ENCODE data around the gene SRPK3. TPM values are rescaled to one million over a fixed set of nuclear protein-coding genes. Genes with fewer than 3 reads are reported as not detected.

The SRPK3 gene
- polyA plus RNA-seq, 1 donor (not counting 4 experiments of a cell fraction or from before 2014, with no cell fraction given): 0.10 TPM

GRCh38 chrX:153770601-153771414, 10.0 kb upstream of the SRPK3 start:
- no peaks in the 10 kb centered on the region for H3K27me3 ChIP-seq (ENCODE audit: control insufficient read depth, extremely low read depth, insufficient read depth, low read length)
- H4K20me1 ChIP-seq (ENCODE audit: control insufficient read depth, extremely low read depth, insufficient read depth, low read length): no peaks in the 10 kb centered on the region
- peaks cover 4% of the 10 kb centered on the region for H3K9me3 ChIP-seq (ENCODE audit: control insufficient read depth, low read depth, low read length)
- no peak overlapping the region for H3K27ac ChIP-seq (ENCODE audit: control insufficient read depth, insufficient read depth, low read length)
- no peaks in the 10 kb centered on the region for H3K9me1 ChIP-seq (ENCODE audit: control insufficient read depth, extremely low read depth, insufficient read depth, low read length)
- H3K4me1 ChIP-seq (ENCODE audit: control insufficient read depth, extremely low read depth, insufficient read depth, low read length): no peaks in the 10 kb centered on the region
- no peak overlapping the region for H3K4me2 ChIP-seq (ENCODE audit: control insufficient read depth, extremely low read depth, insufficient read depth, low read depth, low read length)
- DNase-seq (ENCODE audit: low read depth, low spot score): no peak
- TF ChIP-seq CTCF (optimal IDR thresholded peaks at IDR 0.05 in 1 of 3, IDR thresholded peaks at IDR 0.05 in 1 of 3, conservative IDR thresholded peaks at IDR 0.05 in 1 of 3; ENCODE audit: extremely low read depth in 1 of 3, insufficient read depth in 2 of 3, low read length in 3 of 3) (no peak), EZH2 (IDR thresholded peaks at IDR 0.05; ENCODE audit: low read length) (no peak)
- H3K79me2 ChIP-seq (ENCODE audit: control insufficient read depth, insufficient read depth, low read length): no peaks in the 10 kb centered on the region
- no peak overlapping the region for H3K4me3 ChIP-seq (ENCODE audit: control insufficient read depth in 2 of 3, extremely low read depth in 1 of 3, insufficient read depth in 2 of 3, low read depth in 1 of 3, low read length in 3 of 3)
- FAIRE-seq: no peak
- no peak overlapping the region for H3K9ac ChIP-seq (ENCODE audit: control insufficient read depth, extremely low read depth, insufficient read depth, low read length)
- dilution Hi-C loops (cut with MboI; ENCODE audit: extremely low pct_ligation_motif_present, low sequenced_read_pairs): no loop called here
- peaks cover 0 to 6% of the 10 kb centered on the region in 2 experiments for H3K36me3 ChIP-seq (ENCODE audit: control insufficient read depth in 2 of 2, extremely low read depth in 1 of 2, insufficient read depth in 2 of 2, low read length in 2 of 2)
- no peak overlapping the region for H2AFZ ChIP-seq (ENCODE audit: control insufficient read depth, low read length)

GRCh38 chrX:153771415-153772315, 9.2 kb upstream of the SRPK3 start:
- no peak for FAIRE-seq
- DNase-seq (ENCODE audit: low read depth, low spot score): no peak
- H3K27ac ChIP-seq (ENCODE audit: control insufficient read depth, insufficient read depth, low read length): no peak overlapping the region
- no peaks in the 10 kb centered on the region for H3K79me2 ChIP-seq (ENCODE audit: control insufficient read depth, insufficient read depth, low read length)
- H3K4me2 ChIP-seq (ENCODE audit: control insufficient read depth, extremely low read depth, insufficient read depth, low read depth, low read length): no peak overlapping the region
- H3K9me1 ChIP-seq (ENCODE audit: control insufficient read depth, extremely low read depth, insufficient read depth, low read length): no peaks in the 10 kb centered on the region
- no peaks in the 10 kb centered on the region for H4K20me1 ChIP-seq (ENCODE audit: control insufficient read depth, extremely low read depth, insufficient read depth, low read length)
- dilution Hi-C loops (cut with MboI; ENCODE audit: extremely low pct_ligation_motif_present, low sequenced_read_pairs): no loop called here
- no peaks in the 10 kb centered on the region for H3K4me1 ChIP-seq (ENCODE audit: control insufficient read depth, extremely low read depth, insufficient read depth, low read length)
- H2AFZ ChIP-seq (ENCODE audit: control insufficient read depth, low read length): no peak overlapping the region
- peaks cover 4% of the 10 kb centered on the region for H3K9me3 ChIP-seq (ENCODE audit: control insufficient read depth, low read depth, low read length)
- no peak for TF ChIP-seq EZH2 (IDR thresholded peaks at IDR 0.05; ENCODE audit: low read length)
- no peak for TF ChIP-seq CTCF (optimal IDR thresholded peaks at IDR 0.05 in 1 of 3, IDR thresholded peaks at IDR 0.05 in 1 of 3, conservative IDR thresholded peaks at IDR 0.05 in 1 of 3; ENCODE audit: extremely low read depth in 1 of 3, insufficient read depth in 2 of 3, low read length in 3 of 3)
- no peaks in the 10 kb centered on the region for H3K27me3 ChIP-seq (ENCODE audit: control insufficient read depth, extremely low read depth, insufficient read depth, low read length)
- H3K4me3 ChIP-seq (ENCODE audit: control insufficient read depth in 2 of 3, extremely low read depth in 1 of 3, insufficient read depth in 2 of 3, low read depth in 1 of 3, low read length in 3 of 3): no peak overlapping the region
- peaks cover 0 to 6% of the 10 kb centered on the region in 2 experiments for H3K36me3 ChIP-seq (ENCODE audit: control insufficient read depth in 2 of 2, extremely low read depth in 1 of 2, insufficient read depth in 2 of 2, low read length in 2 of 2)
- no peak overlapping the region for H3K9ac ChIP-seq (ENCODE audit: control insufficient read depth, extremely low read depth, insufficient read depth, low read length)

Measured in keratinocyte (primary cell).